OCI-LY1 (cell line): ENCODE results near the gene BCKDHB.

Source experiments
- CTCF ChIP-seq: fragments of 200-600 bp; sonication (generic), shearing (Covaris generic); IDR thresholded peaks from 2 replicates; pipeline ENCODE4 v1.5.1; 2017; ENCODE audit warnings: mild to moderate bottlenecking, antibody characterized with exemption, low read length, moderate library complexity, mixed read lengths
- EZH2 ChIP-seq: fragments of 200-600 bp; sonication (generic), shearing (Covaris generic); IDR thresholded peaks from 2 replicates; pipeline ENCODE4 v1.8.0; 2017; ENCODE audit warnings: borderline replicate concordance, mixed run types, mild to moderate bottlenecking, antibody characterized with exemption, low read length, moderate library complexity, mixed read lengths

DNA sequence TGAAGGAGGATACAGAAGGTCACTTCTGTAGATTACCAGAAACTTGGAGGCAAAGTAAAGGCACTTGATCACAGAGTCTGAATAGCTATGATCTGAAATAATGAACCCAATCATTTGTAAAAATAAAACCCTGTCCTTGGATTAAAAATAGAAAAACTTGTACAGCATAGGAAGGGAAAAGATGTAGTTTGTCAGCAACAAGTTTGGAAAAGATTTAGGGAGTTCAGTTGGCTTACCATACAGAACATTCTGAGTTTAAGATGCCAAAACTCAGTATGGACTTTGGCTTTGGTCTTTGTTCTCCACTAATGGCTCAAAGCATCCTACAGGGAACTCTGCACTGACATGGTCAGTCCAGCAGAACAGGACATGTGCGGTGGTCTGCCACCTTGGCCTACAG, 240.6 kb downstream of the BCKDHB start:
- no peak for TF ChIP-seq CTCF
- TF ChIP-seq EZH2: no peak
